GM23338 (cell line): ENCODE measurements around the gene ABCD1. TPM values are rescaled to one million over a fixed set of nuclear protein-coding genes. Genes with fewer than 3 reads are reported as not detected.
"Not testable (repeated sequence)": the region's sequence is repeated elsewhere in the genome, so short reads cannot be mapped to it uniquely, and the experiment has no call there.

Experiments used
- ATAC-seq: fragments of 200-7000 bp; cut with Tn5 transposase; 3 replicates; pipeline ENCODE4 v1.9.1; 2020
- DNase-seq: peaks from one replicate; pipeline ENCODE4 v3.0.0-alpha.2; 2015; ENCODE audit warnings: low spot score
- H2AFZ ChIP-seq: fragments of 200-600 bp; sonication (generic); 2 replicates; pipeline ENCODE4 v1.8.0; 2016; ENCODE audit warnings: antibody characterized with exemption, mild to moderate bottlenecking, moderate library complexity
- H3F3A ChIP-seq: fragments of 200-600 bp; sonication (generic); replicated peaks from 2 replicates; pipeline ENCODE4 v1.8.0; 2017; ENCODE audit warnings: antibody characterized with exemption, mixed run types, low read depth
- H3K27ac ChIP-seq: fragments of 200-600 bp; sonication (generic); 2 replicates; pipeline ENCODE4 v1.6.1; 2016; ENCODE audit warnings: low read depth
- H3K27me3 ChIP-seq: fragments of 200-600 bp; sonication (generic); 2 replicates; pipeline ENCODE4 v1.8.0; 2016; ENCODE audit warnings: mild to moderate bottlenecking, mixed run types, moderate library complexity; ENCODE audit not compliant: insufficient read depth
- H3K36me3 ChIP-seq: fragments of 200-600 bp; sonication (generic); 2 replicates; pipeline ENCODE4 v1.8.0; 2016; ENCODE audit warnings: mild to moderate bottlenecking; ENCODE audit not compliant: insufficient read depth
- H3K4me1 ChIP-seq: fragments of 200-600 bp; sonication (generic); 2 replicates; pipeline ENCODE4 v1.8.0; 2016; ENCODE audit warnings: mild to moderate bottlenecking, moderate library complexity; ENCODE audit not compliant: insufficient read depth
- H3K4me2 ChIP-seq: fragments of 200-600 bp; sonication (generic); 2 replicates; pipeline ENCODE4 v1.7.1; 2017; ENCODE audit warnings: mixed run types
- H3K4me3 ChIP-seq: fragments of 200-600 bp; sonication (generic); 2 replicates; pipeline ENCODE4 v1.6.1; 2016; ENCODE audit warnings: mixed run types
- H3K79me2 ChIP-seq: fragments of 200-600 bp; sonication (generic); replicated peaks from 2 replicates; pipeline ENCODE4 v1.8.0; 2017; ENCODE audit warnings: mild to moderate bottlenecking; ENCODE audit not compliant: insufficient read depth
- H3K9me2 ChIP-seq: fragments of 200-600 bp; sonication (generic); 2 replicates; pipeline ENCODE4 v1.8.0; 2017; ENCODE audit not compliant: insufficient read depth
- H4K20me1 ChIP-seq: fragments of 200-600 bp; sonication (generic); replicated peaks from 2 replicates; pipeline ENCODE4 v1.8.0; 2017; ENCODE audit warnings: mild to moderate bottlenecking; ENCODE audit not compliant: insufficient read depth
- H3K27ac Mint-ChIP-seq: 2 replicates; pipeline ENCODE4 v1.8.0; 2020; ENCODE audit warnings: inconsistent platforms, mild to moderate bottlenecking, moderate library complexity, mixed read lengths
- H3K27me3 Mint-ChIP-seq: 3 replicates; pipeline ENCODE4 v1.8.0; 2022; ENCODE audit warnings: low read depth, mild to moderate bottlenecking, moderate library complexity, mixed read lengths, inconsistent platforms; ENCODE audit not compliant: insufficient read depth, poor library complexity
- H3K36me3 Mint-ChIP-seq: 3 replicates; pipeline ENCODE4 v1.8.0; 2021; ENCODE audit warnings: low read depth, mild to moderate bottlenecking, inconsistent platforms, moderate library complexity, mixed read lengths
- H3K4me1 Mint-ChIP-seq: 3 replicates; pipeline ENCODE4 v1.8.0; 2020; ENCODE audit warnings: mild to moderate bottlenecking, inconsistent platforms, mixed read lengths
- H3K4me3 Mint-ChIP-seq: 3 replicates; pipeline ENCODE4 v1.8.0; 2021; ENCODE audit warnings: moderate library complexity, mild to moderate bottlenecking, inconsistent platforms, mixed read lengths
- H3K9me3 Mint-ChIP-seq: 3 replicates; pipeline ENCODE4 v1.8.0; 2020; ENCODE audit warnings: moderate library complexity, mild to moderate bottlenecking, inconsistent platforms, mixed read lengths
- CREB1 ChIP-seq: fragments of 250-450 bp; sonication (Bioruptor Pico); IDR thresholded peaks from 2 replicates; pipeline ENCODE4 v1.5.0; 2020; ENCODE audit warnings: low read depth, mild to moderate bottlenecking, moderate library complexity
- CTCF ChIP-seq, 2 experiments: fragments of 200-600 bp in 1 of 2; sonication (generic) in 1 of 2; conservative IDR thresholded peaks; 2 replicates each; pipeline versions ENCODE4 v1.5.1 to v1.6.1; 2016 to 2017; ENCODE audit warnings: antibody characterized with exemption in 2 of 2, low read depth in 2 of 2, mild to moderate bottlenecking in 2 of 2, moderate library complexity in 1 of 2
- ETS1 ChIP-seq: IDR thresholded peaks from 2 replicates; pipeline ENCODE4 v1.6.1; 2016; ENCODE audit warnings: antibody characterized with exemption
- EZH2phosphoT487 ChIP-seq: fragments of 200-600 bp; sonication (generic); IDR thresholded peaks from one replicate; pipeline ENCODE4 v1.8.1; 2018; ENCODE audit warnings: antibody characterized with exemption; ENCODE audit not compliant: unreplicated experiment
- JUNB ChIP-seq: IDR thresholded peaks from one replicate; pipeline ENCODE4 v1.6.1; 2016; ENCODE audit warnings: antibody characterized with exemption; ENCODE audit not compliant: unreplicated experiment
- NANOG ChIP-seq: IDR thresholded peaks from 2 replicates; pipeline ENCODE4 v1.6.1; 2016; ENCODE audit warnings: antibody characterized with exemption, borderline replicate concordance
- POLR2AphosphoS5 ChIP-seq: IDR thresholded peaks from 2 replicates; pipeline ENCODE4 v1.6.1; 2016; ENCODE audit warnings: antibody characterized with exemption, low read depth
- STAT1 ChIP-seq: IDR thresholded peaks from one replicate; pipeline ENCODE4 v1.6.1; 2016; ENCODE audit warnings: antibody characterized with exemption; ENCODE audit not compliant: unreplicated experiment
- ZNF114 ChIP-seq: fragments of 250-450 bp; sonication (Bioruptor Pico); IDR thresholded peaks from 2 replicates; pipeline ENCODE4 v1.5.0; 2020; ENCODE audit warnings: mild to moderate bottlenecking, moderate library complexity
- polyA plus RNA-seq: library from polyadenylated mRNA; unstranded; fragments of >200 nt; fragmentation: Nextera tagmentation; extraction: Ambion mirVana; gene quantifications from 2 replicates; pipeline ENCODE4 v1.2.1, GENCODE V29; 2016
- total RNA-seq: library from RNA; depleted of rRNA; stranded (reverse); fragments of >200 nt; shearing (Covaris generic); gene quantifications from 2 replicates; pipeline ENCODE4 v1.2.3, GENCODE V29; 2014
- TF ChIP-seq, protein P1 (sequence below): fragments of 250-450 bp; sonication (Bioruptor Pico); IDR thresholded peaks from 2 replicates; pipeline ENCODE4 v1.5.0; 2020; ENCODE audit warnings: mild to moderate bottlenecking, moderate library complexity
- TF ChIP-seq, protein P2 (sequence below): IDR thresholded peaks from one replicate; pipeline ENCODE4 v1.6.1; 2018; ENCODE audit warnings: antibody characterized with exemption; ENCODE audit not compliant: unreplicated experiment

The ABCD1 gene
- total and polyA plus RNA-seq, 2 experiments from 2014 or later, result 2.4 to 8.9 TPM

- not testable (repeated sequence) for H4K20me1 ChIP-seq, H3K27ac ChIP-seq, DNase-seq, H3K9me2 ChIP-seq, H3K27me3 ChIP-seq, H3F3A ChIP-seq, ATAC-seq, H3K9me3 Mint-ChIP-seq, H3K27me3 Mint-ChIP-seq, H3K36me3 ChIP-seq, H3K4me1 ChIP-seq, H2AFZ ChIP-seq, H3K4me3 ChIP-seq, H3K4me3 Mint-ChIP-seq, H3K4me1 Mint-ChIP-seq, H3K4me2 ChIP-seq, H3K36me3 Mint-ChIP-seq, H3K79me2 ChIP-seq
- 0 out of 2 replicates have a peak overlapping the region, but pooled peaks have one; percentile 56 for H3K27ac Mint-ChIP-seq
Measured at GRCh38 chrX:153745067-153745433, 20.4 kb downstream of the ABCD1 start.

DNA sequence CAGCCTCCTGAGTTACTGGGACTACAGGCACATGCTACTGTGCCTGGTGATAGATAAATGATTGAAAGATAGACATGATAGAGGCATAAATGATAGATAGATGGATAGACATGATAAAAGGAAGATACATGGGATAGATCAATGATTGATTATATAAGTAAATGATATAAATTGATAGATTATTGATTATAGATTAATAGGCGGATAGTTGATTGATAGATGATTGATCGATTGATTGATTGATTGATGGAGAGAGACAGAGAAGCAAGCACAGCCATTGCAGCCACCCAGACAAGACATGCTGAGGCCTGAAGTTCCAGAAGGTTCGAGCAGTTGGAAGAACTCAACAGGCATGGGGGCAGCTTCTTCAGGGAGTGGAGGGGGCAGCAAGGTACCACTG is 21.7 kb downstream of the ABCD1 start:
- DNase-seq (no peak), ATAC-seq (no peak)
- Histone ChIP-seq H3F3A (no peaks in the 10 kb centered on the region), H3K36me3 (no peaks in the 10 kb centered on the region), H3K4me3 (no peak overlapping the region), H3K27ac (no peak overlapping the region), H3K4me2 (no peak overlapping the region), H2AFZ (no peak overlapping the region), H3K4me1 (no peaks in the 10 kb centered on the region), H3K79me2 (no peaks in the 10 kb centered on the region), H3K9me2 (no peaks in the 10 kb centered on the region), H4K20me1 (no peaks in the 10 kb centered on the region), H3K27me3 (no peaks in the 10 kb centered on the region)
- peaks cover 3% of the 10 kb centered on the region; the same call in 1 of the 3 replicates for H3K4me1 Mint-ChIP-seq
- no peaks in the 10 kb centered on the region; the same call in 2 of the 3 replicates for H3K36me3 Mint-ChIP-seq
- H3K27me3 Mint-ChIP-seq, result peaks cover 3% of the 10 kb centered on the region
- H3K4me3 Mint-ChIP-seq, result no peak overlapping the region
- H3K9me3 Mint-ChIP-seq, result no peaks in the 10 kb centered on the region
- H3K27ac Mint-ChIP-seq, result no peak overlapping the region
- TF ChIP-seq, protein P1, sequence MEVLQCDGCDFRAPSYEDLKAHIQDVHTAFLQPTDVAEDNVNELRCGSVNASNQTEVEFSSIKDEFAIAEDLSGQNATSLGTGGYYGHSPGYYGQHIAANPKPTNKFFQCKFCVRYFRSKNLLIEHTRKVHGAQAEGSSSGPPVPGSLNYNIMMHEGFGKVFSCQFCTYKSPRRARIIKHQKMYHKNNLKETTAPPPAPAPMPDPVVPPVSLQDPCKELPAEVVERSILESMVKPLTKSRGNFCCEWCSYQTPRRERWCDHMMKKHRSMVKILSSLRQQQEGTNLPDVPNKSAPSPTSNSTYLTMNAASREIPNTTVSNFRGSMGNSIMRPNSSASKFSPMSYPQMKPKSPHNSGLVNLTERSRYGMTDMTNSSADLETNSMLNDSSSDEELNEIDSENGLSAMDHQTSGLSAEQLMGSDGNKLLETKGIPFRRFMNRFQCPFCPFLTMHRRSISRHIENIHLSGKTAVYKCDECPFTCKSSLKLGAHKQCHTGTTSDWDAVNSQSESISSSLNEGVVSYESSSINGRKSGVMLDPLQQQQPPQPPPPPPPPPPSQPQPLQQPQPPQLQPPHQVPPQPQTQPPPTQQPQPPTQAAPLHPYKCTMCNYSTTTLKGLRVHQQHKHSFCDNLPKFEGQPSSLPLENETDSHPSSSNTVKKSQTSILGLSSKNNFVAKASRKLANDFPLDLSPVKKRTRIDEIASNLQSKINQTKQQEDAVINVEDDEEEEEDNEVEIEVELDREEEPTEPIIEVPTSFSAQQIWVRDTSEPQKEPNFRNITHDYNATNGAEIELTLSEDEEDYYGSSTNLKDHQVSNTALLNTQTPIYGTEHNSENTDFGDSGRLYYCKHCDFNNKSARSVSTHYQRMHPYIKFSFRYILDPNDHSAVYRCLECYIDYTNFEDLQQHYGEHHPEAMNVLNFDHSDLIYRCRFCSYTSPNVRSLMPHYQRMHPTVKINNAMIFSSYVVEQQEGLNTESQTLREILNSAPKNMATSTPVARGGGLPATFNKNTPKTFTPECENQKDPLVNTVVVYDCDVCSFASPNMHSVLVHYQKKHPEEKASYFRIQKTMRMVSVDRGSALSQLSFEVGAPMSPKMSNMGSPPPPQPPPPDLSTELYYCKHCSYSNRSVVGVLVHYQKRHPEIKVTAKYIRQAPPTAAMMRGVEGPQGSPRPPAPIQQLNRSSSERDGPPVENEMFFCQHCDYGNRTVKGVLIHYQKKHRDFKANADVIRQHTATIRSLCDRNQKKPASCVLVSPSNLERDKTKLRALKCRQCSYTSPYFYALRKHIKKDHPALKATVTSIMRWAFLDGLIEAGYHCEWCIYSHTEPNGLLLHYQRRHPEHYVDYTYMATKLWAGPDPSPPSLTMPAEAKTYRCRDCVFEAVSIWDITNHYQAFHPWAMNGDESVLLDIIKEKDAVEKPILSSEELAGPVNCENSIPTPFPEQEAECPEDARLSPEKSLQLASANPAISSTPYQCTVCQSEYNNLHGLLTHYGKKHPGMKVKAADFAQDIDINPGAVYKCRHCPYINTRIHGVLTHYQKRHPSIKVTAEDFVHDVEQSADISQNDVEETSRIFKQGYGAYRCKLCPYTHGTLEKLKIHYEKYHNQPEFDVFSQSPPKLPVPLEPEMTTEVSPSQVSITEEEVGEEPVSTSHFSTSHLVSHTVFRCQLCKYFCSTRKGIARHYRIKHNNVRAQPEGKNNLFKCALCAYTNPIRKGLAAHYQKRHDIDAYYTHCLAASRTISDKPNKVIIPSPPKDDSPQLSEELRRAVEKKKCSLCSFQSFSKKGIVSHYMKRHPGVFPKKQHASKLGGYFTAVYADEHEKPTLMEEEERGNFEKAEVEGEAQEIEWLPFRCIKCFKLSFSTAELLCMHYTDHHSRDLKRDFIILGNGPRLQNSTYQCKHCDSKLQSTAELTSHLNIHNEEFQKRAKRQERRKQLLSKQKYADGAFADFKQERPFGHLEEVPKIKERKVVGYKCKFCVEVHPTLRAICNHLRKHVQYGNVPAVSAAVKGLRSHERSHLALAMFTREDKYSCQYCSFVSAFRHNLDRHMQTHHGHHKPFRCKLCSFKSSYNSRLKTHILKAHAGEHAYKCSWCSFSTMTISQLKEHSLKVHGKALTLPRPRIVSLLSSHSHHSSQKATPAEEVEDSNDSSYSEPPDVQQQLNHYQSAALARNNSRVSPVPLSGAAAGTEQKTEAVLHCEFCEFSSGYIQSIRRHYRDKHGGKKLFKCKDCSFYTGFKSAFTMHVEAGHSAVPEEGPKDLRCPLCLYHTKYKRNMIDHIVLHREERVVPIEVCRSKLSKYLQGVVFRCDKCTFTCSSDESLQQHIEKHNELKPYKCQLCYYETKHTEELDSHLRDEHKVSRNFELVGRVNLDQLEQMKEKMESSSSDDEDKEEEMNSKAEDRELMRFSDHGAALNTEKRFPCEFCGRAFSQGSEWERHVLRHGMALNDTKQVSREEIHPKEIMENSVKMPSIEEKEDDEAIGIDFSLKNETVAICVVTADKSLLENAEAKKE, result no peak
- no peak for TF ChIP-seq CREB1 (CRISPR knock-in tag)
- TF ChIP-seq ZNF114 (CRISPR knock-in tag), result no peak
- TF ChIP-seq STAT1, result no peak
- no peak for TF ChIP-seq POLR2AphosphoS5
- TF ChIP-seq, protein P2, sequence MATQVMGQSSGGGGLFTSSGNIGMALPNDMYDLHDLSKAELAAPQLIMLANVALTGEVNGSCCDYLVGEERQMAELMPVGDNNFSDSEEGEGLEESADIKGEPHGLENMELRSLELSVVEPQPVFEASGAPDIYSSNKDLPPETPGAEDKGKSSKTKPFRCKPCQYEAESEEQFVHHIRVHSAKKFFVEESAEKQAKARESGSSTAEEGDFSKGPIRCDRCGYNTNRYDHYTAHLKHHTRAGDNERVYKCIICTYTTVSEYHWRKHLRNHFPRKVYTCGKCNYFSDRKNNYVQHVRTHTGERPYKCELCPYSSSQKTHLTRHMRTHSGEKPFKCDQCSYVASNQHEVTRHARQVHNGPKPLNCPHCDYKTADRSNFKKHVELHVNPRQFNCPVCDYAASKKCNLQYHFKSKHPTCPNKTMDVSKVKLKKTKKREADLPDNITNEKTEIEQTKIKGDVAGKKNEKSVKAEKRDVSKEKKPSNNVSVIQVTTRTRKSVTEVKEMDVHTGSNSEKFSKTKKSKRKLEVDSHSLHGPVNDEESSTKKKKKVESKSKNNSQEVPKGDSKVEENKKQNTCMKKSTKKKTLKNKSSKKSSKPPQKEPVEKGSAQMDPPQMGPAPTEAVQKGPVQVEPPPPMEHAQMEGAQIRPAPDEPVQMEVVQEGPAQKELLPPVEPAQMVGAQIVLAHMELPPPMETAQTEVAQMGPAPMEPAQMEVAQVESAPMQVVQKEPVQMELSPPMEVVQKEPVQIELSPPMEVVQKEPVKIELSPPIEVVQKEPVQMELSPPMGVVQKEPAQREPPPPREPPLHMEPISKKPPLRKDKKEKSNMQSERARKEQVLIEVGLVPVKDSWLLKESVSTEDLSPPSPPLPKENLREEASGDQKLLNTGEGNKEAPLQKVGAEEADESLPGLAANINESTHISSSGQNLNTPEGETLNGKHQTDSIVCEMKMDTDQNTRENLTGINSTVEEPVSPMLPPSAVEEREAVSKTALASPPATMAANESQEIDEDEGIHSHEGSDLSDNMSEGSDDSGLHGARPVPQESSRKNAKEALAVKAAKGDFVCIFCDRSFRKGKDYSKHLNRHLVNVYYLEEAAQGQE, result no peak
- no peak for TF ChIP-seq JUNB
- TF ChIP-seq EZH2phosphoT487, result no peak
- TF ChIP-seq NANOG, result no peak
- no peak for TF ChIP-seq CTCF (conservative IDR thresholded peaks at IDR 0.05; ENCODE audit: low read depth in 2 of 2)
- no peak for TF ChIP-seq ETS1
